Stimulated activated CD4-positive, alpha-beta T cell treated with anti-CD3 and anti-CD28 coated beads, Interleukin-15, amount 100 ng/mL, for 1 hour (primary cell): ENCODE measurements around the gene NOBOX.
"Not testable (repeated sequence)": the region's sequence is repeated elsewhere in the genome, so short reads cannot be mapped to it uniquely, and the experiment has no call there.

Source experiments
- DNase-seq, 2 donors: peaks; one replicate each; pipeline ENCODE4 v3.0.0-alpha.2; 2020; ENCODE audit warnings: low read depth in 1 of 2, low spot score in 1 of 2

The NOBOX gene

GRCh38 chr7:144403649-144404061, at the start of gene NOBOX:
TSS of gene NOBOX (minus strand) at chr7:144403693.
- no peak for DNase-seq

DNA sequence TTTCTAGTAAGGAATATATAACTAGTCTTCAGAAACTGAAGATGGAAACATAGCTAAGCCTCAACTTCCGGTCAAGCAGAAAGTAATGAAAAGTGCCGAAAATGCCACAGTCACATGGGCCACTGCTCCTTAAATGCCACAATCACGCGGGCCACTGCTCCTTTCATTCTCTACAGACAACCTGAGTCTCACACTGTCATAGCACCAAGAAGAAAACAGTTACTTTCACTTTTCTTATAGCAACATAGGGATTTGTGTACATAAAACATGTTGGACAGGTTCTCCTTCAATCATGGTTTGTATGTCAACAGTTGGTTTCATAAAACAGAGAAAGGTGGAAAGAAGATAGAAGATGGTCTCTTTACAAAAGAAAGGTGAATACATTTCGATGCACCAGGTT, 48.6 kb upstream of the NOBOX start:
- no peak for DNase-seq

- DNase-seq, result no peak
Measured at GRCh38 chr7:144445590-144445989, 42.1 kb upstream of the NOBOX start.

GRCh38 chr7:144439717-144440205, 36.3 kb upstream of the NOBOX start:
- DNase-seq, result no peak

GRCh38 chr7:144438759-144439158, 35.3 kb upstream of the NOBOX start:
- no peak for DNase-seq

DNA sequence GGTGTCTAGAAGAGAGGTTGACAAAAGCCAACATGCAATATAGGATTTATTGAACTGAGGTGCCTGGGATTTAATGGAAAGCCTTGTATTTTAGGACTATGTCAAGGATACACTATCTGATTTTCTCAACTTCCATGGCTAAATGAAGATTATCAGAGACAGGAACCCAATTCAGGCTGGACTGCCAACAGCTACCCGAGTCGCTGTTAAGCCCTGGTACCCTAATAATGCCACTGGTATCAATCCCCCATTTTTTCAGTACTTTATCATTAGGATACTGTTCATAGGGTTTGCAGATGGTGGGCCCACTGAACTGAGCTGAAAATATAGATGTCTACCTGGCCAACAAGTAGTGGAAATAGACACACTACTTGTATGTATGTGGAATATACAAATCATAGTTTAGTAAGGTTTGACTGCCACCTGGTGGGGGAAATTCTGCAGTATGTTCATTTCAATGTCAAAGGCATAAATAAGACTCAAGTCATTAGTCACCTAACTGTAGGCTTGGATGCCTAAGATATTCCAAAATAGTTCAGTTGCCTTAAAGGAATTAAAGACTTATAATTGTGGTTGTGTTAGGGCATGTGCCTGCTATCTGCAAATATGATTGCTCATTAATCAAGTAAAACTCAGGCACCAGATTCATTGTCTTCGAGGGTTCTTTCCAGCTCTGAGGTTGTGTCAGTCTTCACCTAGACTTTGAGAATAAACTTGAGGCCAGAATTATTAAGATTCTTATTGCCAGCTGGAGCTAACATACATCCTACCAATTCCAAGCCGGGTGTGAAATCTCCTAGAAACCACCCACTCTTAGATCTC, 34.1 kb upstream of the NOBOX start:
- DNase-seq, result no peak

GRCh38 chr7:144436500-144436899, 33.0 kb upstream of the NOBOX start:
- DNase-seq, result no peak

GRCh38 chr7:144428431-144428830, 24.9 kb upstream of the NOBOX start:
- no peak for DNase-seq

DNA sequence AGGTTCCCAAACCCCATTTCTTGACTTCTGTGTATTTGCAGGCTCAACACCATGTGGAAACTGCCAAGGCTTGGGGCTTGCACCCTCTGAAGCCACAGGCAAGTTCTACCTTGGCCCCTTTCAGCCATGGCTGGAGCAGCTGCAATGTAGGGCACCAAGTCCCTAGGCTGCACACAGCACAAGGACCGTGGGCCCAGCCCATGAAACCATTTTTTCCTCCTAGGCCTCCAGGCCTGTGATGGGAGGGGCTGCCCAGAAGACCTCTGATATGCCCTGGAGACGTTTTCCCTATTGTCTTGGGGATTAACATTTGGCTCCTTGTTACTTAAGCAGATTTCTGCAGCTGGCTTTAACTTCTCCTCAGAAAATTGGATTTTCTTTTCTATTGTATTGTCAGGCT, 24.0 kb upstream of the NOBOX start:
- DNase-seq, result not testable (repeated sequence)

GRCh38 chr7:144418931-144419330, 15.4 kb upstream of the NOBOX start:
- not testable (repeated sequence) for DNase-seq

GRCh38 chr7:144416341-144416740, 12.8 kb upstream of the NOBOX start:
- no peak for DNase-seq

DNA sequence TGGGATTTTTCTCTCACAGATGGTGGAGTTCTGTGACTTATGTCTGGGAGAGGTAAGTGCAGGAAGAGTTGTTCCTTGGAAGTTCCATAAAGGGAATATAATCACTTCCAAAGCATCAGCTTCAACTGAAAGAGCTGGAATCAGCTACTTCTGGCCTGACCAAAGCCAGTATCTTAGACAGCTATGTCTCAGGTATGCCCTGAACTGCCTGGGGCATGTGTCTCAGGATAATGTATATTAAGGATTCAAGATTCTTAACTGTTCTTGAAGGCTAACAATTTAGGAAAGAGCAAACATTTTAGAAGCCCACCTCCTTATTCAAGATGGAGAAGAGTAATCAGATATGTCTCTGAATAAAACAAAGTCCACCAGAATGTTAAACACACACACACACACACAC, 12.4 kb upstream of the NOBOX start:
- no peak for DNase-seq

GRCh38 chr7:144414815-144415214, 11.3 kb upstream of the NOBOX start:
- DNase-seq, result no peak

DNA sequence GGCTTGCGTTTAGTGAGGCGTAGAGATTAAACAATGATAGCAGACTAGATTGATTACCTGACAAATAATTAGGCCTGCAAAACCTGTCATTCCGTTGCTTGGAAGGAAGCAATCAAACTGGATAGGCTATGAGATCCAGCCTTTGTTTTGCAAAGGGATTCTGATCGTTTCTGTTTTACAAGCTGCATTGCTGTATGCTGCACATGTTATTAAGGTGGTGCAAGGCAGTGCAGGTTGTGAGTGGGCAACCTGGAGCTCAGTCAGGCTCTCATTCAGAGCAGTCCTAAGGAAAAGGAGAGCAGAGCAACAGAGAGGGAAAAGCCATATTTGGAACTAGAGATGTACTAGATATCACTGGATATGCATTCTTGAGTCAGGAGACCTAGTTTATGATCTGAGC, 6.9 kb upstream of the NOBOX start:
- DNase-seq, result no peak

GRCh38 chr7:144408121-144408520, 4.6 kb upstream of the NOBOX start:
- no peak for DNase-seq

DNA sequence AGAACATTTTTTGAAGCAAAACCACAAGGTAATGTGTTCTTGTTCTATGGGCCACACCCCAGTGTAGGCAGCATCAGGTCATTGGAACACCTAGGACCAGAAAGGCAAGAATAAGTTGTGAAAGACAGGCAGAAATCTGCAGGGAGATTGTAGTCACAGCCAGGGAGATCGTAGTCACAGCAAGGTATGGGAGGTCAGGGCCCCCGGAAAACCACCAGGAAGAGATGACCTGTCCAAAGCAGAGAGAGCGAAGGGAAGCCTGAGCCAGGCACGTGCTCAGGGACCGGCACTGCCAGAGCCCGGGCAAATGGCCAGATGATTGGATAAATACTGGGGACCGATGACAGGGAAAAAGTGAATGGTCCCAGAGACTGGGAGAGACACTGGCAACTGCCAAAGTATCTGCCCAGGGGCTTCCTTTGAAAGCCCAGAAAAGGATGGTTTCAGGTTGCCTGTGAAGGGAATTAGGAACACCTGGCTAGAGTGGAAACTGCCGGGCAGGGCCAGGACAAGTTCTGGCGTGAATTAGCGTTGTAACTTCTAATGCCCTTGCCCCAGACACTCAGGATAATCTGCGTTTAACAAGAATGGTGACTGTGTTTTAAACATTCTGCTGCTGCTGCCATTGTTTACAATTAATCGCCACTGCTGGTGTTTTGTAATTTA, 3.9 kb upstream of the NOBOX start:
- DNase-seq, result no peak

GRCh38 chr7:144404946-144405345, 1.5 kb upstream of the NOBOX start:
- DNase-seq, result no peak

- DNase-seq, result no peak
Measured at GRCh38 chr7:144403102-144403501, 391 bp downstream of the NOBOX start.

DNA sequence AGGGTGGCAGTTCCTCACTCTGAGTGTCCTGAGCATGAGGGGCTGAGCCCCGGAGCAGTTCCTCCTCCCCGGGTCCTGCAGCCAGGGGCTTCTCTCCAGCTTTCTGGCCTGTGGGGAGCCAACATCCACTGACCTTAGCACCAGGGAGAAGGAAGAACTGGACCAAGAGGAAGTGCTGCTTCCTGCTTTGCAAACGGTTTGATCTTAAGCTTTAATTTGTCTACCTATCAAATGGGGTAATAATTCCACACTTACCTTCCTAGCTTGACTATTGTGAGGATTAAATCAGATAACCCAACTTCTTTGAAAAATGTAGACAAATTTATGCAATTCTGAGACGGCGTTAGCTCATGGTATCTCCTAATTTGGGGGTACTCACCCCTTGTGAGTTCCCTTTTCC, 2.0 kb downstream of the NOBOX start:
- no peak for DNase-seq

GRCh38 chr7:144399946-144400345, 3.5 kb downstream of the NOBOX start:
- DNase-seq, result no peak

DNA sequence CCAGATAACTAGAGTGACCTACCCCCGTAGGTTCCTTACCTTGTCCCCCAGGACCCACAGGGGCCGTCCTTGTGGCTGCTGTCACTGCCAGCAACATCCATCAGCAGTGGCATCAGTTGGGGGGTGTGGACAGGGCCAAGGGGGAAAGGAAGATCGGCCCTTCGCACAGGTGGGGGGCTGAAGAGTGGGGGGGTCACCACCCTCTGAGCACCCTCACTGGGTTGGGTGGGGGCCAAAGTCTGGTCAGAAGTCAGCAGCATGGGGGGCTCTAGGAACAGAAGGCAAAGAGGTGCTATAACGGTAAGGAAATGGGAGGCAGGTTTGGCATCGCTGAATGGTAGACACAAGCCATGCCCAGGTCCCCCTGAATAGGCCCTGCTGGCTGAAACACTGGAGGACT, 4.6 kb downstream of the NOBOX start:
- DNase-seq, result no peak

GRCh38 chr7:144398291-144398690, 5.2 kb downstream of the NOBOX start:
- no peak for DNase-seq

- no peak for DNase-seq
Measured at GRCh38 chr7:144397086-144397485, 6.4 kb downstream of the NOBOX start.
